GM18519 (cell line): ENCODE data around the gene ANKMY1.

Source experiments
- ATAC-seq: cut with Tn5 transposase; IDR thresholded peaks from one replicate; pipeline ENCODE4 v1.9.1; 2021; ENCODE audit warnings: mild to moderate bottlenecking, moderate library complexity; ENCODE audit not compliant: unreplicated experiment, low FRiP score

Gene ANKMY1

GRCh38 chr2:240453461-240454105 is 104.2 kb downstream of the ANKMY1 start:
- ATAC-seq, result no peak

- no peak for ATAC-seq
These were observed 105.1 kb downstream of the ANKMY1 start for GRCh38 chr2:240452462-240453256.

- ATAC-seq, result no peak
These were observed 105.9 kb downstream of the ANKMY1 start for GRCh38 chr2:240451791-240452461.

- ATAC-seq, result no peak
These were observed 106.6 kb downstream of the ANKMY1 start for GRCh38 chr2:240451108-240451611.

- no peak for ATAC-seq
These were observed 107.2 kb downstream of the ANKMY1 start for GRCh38 chr2:240450532-240451107.

GRCh38 chr2:240449764-240450531 is 107.8 kb downstream of the ANKMY1 start:
- ATAC-seq, result no peak

GRCh38 chr2:240448387-240449274 is 109.2 kb downstream of the ANKMY1 start:
- ATAC-seq, result no peak

- ATAC-seq, result no peak
These were observed 109.9 kb downstream of the ANKMY1 start for GRCh38 chr2:240447934-240448333.

- ATAC-seq, result no peak
These were observed 110.5 kb downstream of the ANKMY1 start for GRCh38 chr2:240447331-240447730.

GRCh38 chr2:240446664-240447175 is 111.1 kb downstream of the ANKMY1 start:
- ATAC-seq, result no peak

GRCh38 chr2:240445961-240446663 is 111.7 kb downstream of the ANKMY1 start:
- ATAC-seq, result no peak

- no peak for ATAC-seq
These were observed 113.3 kb downstream of the ANKMY1 start for GRCh38 chr2:240444464-240444863.

GRCh38 chr2:240443891-240444301 is 113.9 kb downstream of the ANKMY1 start:
- ATAC-seq, result no peak

- ATAC-seq, result no peak
These were observed 114.7 kb downstream of the ANKMY1 start for GRCh38 chr2:240442891-240443715.

GRCh38 chr2:240441993-240442411 is 115.8 kb downstream of the ANKMY1 start:
- ATAC-seq, result no peak

- no peak for ATAC-seq
These were observed 116.3 kb downstream of the ANKMY1 start for GRCh38 chr2:240441326-240441992.
